HG02588 (cell line): ENCODE results near the gene MED12L.

ENCODE experiments used
- ATAC-seq: cut with Tn5 transposase; IDR thresholded peaks from one replicate; pipeline ENCODE4 v1.9.1; 2021; ENCODE audit warnings: mild to moderate bottlenecking, moderate library complexity; ENCODE audit not compliant: unreplicated experiment

MED12L gene

GRCh38 chr3:151315846-151316245 lies 230.4 kb downstream of the MED12L start:
- no peak for ATAC-seq

DNA sequence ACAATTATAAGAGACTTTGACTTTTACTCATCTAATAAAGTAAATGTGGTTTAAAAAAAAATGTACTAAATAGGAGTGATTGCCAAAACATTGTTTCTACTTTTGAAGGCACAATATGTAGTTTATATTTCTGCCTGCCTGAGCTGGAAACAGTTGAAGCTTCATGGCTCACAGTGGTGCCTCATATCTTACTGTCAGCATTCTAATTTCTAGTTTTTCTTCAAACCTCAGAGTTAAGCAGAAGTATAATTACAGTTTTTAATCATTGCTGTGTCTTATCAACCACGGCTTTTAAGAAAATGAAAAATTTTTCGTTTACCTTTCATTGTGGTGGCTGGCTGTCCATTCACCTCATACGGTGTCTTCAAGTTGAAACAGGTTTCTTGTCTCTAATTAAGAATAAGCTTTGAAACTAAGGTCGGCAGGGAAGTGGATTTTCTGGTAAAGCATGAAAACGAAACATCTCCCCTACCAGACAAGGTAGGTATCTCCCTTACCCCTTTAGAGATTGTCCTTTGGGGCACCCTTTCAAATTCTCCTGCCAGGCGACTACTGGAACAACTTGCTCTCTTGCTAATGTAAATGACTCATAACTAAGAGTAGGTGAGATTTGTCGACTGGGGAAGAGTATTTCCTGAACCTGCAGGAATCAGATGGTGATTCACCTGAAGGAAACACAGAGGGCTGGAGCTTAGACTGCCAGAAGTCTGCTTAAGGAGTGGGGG lies 231.0 kb downstream of the MED12L start, which contains the start of gene GPR87:
Gene GPR87, minus strand, starts transcription at position 554 of the 725 bp plus-strand sequence. CDS start 16,720 bp downstream, outside the sequence.
- ATAC-seq: no peak

- no peak for ATAC-seq
These were observed 232.8 kb downstream of the MED12L start for GRCh38 chr3:151318313-151318712.

GRCh38 chr3:151318991-151319390 lies 233.5 kb downstream of the MED12L start:
- no peak for ATAC-seq

DNA sequence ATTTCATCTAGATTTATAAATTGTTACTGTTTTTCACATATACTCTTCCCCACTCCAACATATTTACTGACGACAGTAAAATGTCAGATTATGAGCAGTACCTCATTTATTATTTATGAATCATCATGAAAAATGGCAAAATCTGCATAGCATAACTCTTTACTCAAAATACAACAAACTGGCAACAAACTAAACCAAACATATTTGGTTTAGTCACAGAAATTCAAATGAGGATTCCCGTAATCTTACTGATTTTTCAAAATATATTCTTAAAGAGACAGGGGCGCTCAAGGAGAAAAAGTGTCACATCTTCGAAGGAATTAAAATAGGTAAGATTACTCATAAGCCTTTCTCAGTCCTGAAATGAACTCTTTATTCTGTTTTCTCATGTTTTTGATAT lies 234.2 kb downstream of the MED12L start:
- ATAC-seq: no peak

DNA sequence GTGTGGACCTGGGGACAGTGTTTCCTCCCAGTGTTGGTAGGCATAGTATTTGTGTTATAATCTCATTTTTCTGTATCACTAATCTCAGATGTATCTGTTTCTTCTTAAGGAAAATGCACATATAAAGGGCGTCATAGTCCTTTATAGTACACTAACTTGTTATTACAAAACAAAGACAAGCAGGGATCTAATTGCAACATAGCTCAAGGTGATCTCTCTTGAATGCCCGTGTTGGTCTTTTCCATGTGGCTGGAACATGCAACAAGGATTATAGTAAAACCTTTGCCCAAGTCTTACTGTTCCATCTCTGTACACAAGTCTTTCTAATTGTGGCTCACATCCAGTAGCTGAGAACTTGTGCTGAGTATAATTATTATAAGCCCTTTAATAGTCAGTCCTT lies 234.7 kb downstream of the MED12L start:
- no peak for ATAC-seq

- no peak for ATAC-seq
These were observed 236.1 kb downstream of the MED12L start for GRCh38 chr3:151321526-151321925.

GRCh38 chr3:151322511-151322910 lies 237.0 kb downstream of the MED12L start:
- ATAC-seq: no peak

DNA sequence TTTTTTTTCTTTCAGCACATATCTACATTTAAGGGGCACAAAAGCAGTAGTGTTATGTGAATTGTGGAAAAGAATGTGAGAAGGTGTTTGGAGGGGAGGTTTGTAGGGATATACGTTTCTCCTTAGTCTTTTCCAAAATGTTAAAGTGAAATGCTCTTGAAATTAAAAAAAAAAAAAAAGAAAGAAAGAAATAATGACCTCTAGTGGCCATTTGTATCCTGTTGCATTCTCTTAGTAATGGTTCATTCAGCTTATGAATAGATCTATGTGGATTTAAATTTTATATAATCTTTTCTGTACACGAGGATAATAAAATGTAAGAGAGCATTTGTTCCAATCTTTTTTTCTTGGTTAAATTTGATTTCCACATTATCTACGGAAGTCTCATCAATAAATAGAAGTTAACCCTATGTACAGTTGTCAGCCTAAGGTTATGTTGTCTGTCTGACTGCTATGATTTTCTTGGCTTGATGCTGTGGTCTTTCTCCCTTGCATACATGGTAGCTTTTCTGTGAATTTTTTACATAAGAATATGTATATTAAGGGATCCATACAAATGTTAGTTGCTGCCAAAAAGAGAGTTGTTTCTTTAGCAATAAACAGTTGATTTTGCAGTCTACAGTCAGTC lies 242.2 kb downstream of the MED12L start:
- ATAC-seq: no peak

- no peak for ATAC-seq
These were observed 243.0 kb downstream of the MED12L start for GRCh38 chr3:151328298-151328995.

GRCh38 chr3:151329363-151329762 lies 243.9 kb downstream of the MED12L start, which contains the start of gene P2RY13:
P2RY13 (minus strand) TSS chr3:151329549; CDS start chr3:151329528, 21 bp downstream.
- ATAC-seq: no peak

- no peak for ATAC-seq
These were observed 244.9 kb downstream of the MED12L start for GRCh38 chr3:151330379-151330778.

DNA sequence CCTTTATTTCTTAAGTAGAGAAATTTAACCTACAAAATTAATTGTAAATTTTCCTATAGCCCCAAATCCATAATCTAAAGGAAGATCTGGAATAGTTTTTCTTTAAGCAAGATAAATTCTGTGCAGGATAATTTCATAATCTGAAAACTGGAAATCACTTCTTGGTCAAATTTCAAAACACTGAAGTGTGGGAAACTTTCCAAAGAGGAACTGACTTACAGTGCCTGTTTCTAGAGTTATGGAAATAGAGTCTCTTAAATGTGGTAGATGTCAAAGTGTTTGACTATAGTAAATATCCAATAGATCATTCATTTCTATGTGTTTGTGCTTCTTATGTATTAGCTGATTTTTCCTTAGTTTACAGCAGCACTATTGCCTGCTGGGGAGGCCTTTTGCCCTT lies 245.4 kb downstream of the MED12L start:
- no peak for ATAC-seq

- ATAC-seq: no peak
These were observed 246.2 kb downstream of the MED12L start for GRCh38 chr3:151331696-151332095.

DNA sequence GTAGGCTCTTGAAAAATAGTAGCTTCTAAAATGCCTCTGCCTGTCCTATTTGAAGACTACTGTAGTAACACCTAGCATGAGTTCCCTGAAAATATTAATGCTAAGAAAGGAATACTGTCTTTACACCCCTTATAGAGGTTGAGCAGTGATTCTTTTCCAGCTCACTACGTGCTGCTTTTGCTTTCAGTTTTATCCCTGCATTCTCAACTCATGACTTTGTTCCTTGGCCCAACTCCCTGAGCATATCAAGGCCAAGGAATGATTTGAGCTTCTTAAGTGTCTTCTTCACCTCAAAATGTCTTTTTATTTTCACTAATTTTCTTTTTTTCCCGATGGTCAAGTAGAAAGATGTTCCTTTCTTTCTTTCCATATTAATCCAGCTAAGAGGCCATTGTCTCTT lies 260.4 kb downstream of the MED12L start:
- no peak for ATAC-seq

DNA sequence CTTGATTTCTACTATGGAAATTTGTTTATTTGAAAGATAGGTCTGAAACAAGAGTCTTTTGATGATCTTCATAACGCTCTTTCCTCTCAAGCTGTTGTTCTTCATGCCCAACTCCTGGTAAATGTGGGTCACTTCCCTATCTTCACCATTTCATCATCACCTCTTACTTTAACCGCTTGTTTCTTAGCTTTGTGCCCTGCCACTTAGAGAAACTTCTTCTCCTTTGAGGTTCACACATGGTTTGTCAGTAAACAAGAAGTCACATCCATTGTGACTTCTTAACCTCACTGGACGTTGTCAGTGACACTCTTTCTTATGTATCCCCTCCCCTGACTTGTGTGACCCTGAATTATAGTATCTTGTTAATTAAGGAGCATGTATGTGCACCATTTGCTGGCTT lies 260.8 kb downstream of the MED12L start:
- ATAC-seq: no peak

GRCh38 chr3:151347432-151347831 lies 262.0 kb downstream of the MED12L start:
- no peak for ATAC-seq

- ATAC-seq: no peak
These were observed 265.2 kb downstream of the MED12L start for GRCh38 chr3:151350656-151351055.

DNA sequence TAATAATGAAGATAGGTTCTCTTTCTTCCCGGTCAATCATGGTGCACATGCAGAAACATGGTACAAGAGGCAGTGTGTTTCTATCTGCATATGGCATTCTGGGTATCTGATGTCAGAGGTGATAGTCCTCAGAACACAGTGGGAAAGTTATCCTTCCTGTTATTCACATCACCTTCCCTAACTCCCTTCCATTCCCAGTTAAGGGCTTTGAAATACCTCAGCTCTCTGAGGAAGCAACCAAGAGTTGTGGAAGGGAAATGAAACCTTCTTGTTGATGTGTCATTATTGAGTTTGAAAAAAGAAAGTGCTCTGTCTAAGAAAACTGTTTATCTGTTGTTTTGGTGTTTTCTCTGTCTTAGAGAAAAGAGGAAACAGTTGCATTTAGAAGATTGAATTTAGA lies 265.8 kb downstream of the MED12L start:
- peak; percentile 86 for ATAC-seq

- ATAC-seq: peak; percentile 10
These were observed 266.2 kb downstream of the MED12L start for GRCh38 chr3:151351648-151352047.

DNA sequence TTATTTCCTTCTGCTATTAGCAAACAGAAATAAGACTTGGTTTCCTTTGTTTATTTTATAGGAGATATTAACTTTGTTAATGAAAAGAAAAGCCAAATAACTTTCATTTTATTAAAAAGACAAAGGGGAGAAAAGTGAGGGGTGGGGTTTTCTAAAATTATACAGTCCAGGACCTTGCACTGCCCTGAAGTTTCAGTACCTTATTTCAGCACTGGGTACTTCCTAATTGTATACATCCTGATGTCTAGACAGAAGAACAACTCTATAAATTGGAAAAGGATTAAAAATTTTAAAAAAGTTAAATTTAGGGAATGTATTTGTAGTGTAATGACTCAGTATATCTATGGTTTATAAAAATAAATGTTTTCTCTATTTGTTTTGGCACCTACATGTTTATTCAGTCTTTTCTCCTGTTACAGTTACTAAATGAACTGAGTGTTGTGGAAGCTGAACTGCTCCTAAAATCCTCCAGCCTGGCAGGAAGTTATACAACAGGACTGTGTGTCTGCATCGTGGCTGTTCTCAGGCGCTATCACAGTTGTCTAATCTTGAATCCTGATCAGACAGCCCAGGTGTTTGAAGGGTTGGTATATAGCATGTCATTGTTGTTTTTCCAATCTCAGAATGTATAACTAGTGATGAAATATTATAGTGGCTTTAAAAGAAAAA lies 271.5 kb downstream of the MED12L start:
- no peak for ATAC-seq
